GM10248 (cell line): ENCODE measurements around the gene CEP41.

Experiments
- CTCF ChIA-PET: fragments of 300-600 bp; sonication (Branson Sonifier 250); formaldehyde crosslinking; extraction: SDS; loops from one replicate; lab custom pipeline; 2021; ENCODE audit warnings: antibody characterized with exemption; lab: Yijun Ruan, JAX
- POLR2A ChIA-PET: fragments of 350-650 bp; sonication (Branson Sonifier 250); formaldehyde crosslinking; extraction: SDS; loops from one replicate; lab custom pipeline; 2020; ENCODE audit warnings: antibody characterized with exemption; lab: Yijun Ruan, JAX
- DNase-seq: peaks from one replicate; pipeline ENCODE4 v3.0.0; 2012; ENCODE audit errors: extremely low spot score
- CTCF ChIP-seq: IDR thresholded peaks from 2 replicates; pipeline ENCODE4 v1.5.1; 2012; ENCODE audit warnings: mild to moderate bottlenecking, low read depth; ENCODE audit errors: extremely low read depth, missing control alignments, control extremely low read depth

Gene CEP41

DNA sequence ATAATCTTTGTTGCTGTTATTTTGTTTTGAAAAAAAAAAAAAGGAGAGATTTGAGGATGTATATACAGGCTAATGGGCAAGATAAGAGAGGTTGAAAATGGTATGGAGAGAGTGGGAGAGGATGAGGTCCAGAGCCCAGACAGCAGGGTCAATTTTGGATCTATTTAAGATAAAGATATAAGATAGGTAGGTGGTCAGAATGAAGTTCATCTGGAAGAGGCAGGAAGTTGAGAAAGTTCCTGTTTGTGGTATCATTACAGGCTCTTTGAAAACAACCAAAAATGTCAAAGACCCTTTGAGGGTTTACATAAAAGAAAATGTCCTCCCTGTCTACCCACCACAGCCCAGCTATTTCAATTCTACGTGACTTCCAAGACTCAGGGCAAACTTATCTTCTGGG is 7.5 kb downstream of the CEP41 start:
- DNase-seq = no peak
- TF ChIP-seq CTCF = no peak
- CTCF ChIA-PET = no interaction called here
- POLR2A ChIA-PET = interaction anchor here (0.6 to 0.7 kb wide), 3 partner anchors 79 to 587 kb away, joined by 4 to 5 read pairs (median 4); no protein-coding TSS in a partner anchor

DNA sequence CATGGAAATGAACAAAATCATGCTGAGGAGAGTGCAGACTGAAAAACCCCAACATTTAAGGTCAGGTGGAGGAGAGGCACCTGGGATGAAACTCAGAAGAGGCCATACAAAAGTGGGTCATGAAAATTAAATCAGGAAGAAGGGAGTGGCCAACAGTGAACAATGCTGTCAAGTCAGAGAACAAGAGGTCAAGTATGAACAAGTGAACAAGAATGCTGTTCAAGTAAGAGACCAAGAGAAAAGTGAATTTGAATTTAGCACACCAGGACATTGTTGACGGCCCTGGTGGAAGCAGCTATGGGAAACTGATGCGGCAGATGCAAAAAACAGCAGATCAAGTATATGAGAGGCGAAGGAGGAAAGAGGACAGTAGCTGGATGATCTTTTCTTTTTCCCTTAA is 7.9 kb downstream of the CEP41 start:
- ChIA-PET CTCF (no interaction called here), POLR2A (interaction anchor here (0.6 to 0.7 kb wide), 3 partner anchors 79 to 586 kb away, joined by 4 to 5 read pairs (median 4); no protein-coding TSS in a partner anchor)
- no peak for DNase-seq
- no peak for TF ChIP-seq CTCF

GRCh38 chr7:130430841-130431666 is 9.8 kb downstream of the CEP41 start:
- ChIA-PET CTCF (no interaction called here), POLR2A (no interaction called here)
- DNase-seq = no peak

DNA sequence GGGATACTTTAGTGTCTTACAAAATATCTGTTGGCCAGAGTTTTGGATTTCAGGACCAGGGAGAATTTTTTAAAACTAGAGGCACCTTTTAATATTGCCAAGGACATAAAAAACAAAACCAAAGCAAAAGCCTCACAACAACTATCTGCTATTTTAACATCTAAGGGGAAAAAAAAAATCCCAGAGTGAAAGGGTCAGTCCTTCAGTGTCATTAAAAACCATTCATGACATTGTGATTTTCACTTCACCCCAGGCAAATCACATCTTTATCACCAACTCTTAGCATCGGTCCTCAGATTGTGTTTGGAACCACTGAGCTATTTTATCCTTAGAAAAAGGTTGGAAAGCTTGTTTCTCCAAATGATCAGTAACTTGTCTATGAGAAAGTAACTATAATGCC is 10.7 kb downstream of the CEP41 start:
- DNase-seq = no peak
- POLR2A ChIA-PET = no interaction called here
- TF ChIP-seq CTCF = no peak
- CTCF ChIA-PET = no interaction called here

More at GRCh38 chr7:130430841-130431666, 9.8 kb downstream of the CEP41 start:
- TF ChIP-seq CTCF = no peak

DNA sequence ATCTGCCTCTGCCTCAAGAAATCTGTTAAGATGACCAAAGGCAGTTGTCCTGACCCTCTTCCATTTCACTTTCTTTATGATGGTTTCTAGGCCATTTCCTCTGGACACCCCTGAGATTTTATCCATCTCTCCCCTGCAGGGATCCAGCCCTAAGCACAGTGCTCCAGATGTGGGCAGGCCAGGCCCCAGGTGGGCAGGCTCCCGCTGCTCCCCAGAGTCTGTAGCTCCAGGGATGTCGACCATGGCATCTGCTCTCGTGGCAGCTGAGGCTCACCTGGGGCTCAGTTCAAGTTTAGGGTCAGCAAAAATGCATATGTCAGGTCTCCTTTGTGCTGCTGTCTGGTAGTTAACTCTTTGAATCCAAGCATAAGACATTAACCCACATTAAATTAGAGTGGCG is 11.8 kb downstream of the CEP41 start:
- no peak for TF ChIP-seq CTCF
- no peak for DNase-seq
- POLR2A ChIA-PET = no interaction called here
- CTCF ChIA-PET = no interaction called here

DNA sequence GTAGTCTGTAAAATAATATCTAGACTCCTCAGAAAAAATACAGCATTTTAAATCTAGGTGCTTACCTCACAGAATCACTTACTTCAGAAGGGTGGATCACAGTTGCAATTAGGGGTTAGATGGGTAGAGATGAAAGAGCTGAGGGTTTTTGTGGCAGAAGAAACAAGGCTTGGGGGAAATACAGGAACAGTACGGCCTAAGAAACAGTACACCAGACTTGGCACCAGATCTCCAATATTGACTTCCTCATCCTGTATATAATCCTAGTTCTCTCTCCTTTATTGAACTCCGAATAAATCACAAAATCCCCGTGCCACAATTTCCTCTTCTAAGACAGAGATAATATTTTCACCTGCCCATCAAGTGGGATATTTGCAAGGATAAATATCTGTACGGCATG is 14.3 kb downstream of the CEP41 start:
- POLR2A ChIA-PET = no interaction called here
- no peak for DNase-seq
- TF ChIP-seq CTCF = no peak
- CTCF ChIA-PET = interaction anchor here (1.0 kb wide), 1 partner anchor 13 kb away, joined by 3 read pairs; no protein-coding TSS in a partner anchor
